ENCODE measurements around the gene HOXA11. TPM values are rescaled to one million over a fixed set of nuclear protein-coding genes. Genes with fewer than 3 reads are reported as not detected.

The HOXA11 gene
- polyA plus RNA-seq (ENCODE audit: insufficient read length in 10 of 10), result 1 to 10 TPM in 2 of 10 donors, under 1 TPM in 2, not detected in 6; 0.12 to 6.9 (median 2.4) TPM
- long read RNA-seq, donor 1, result 0 reads
- long read RNA-seq, donor 2, result 0 reads
- long read RNA-seq, donor 3, result 0 reads
- long read RNA-seq, donor 4, result 0 reads
- long read RNA-seq, donor 5, result 0 reads
- long read RNA-seq, donor 6, result 0 reads
- long read RNA-seq, donor 7, result 0 reads
- long read RNA-seq, donor 8, partial matches to known transcripts, result 0 of 2 reads
- long read RNA-seq, donor 8, other reads (novel, unspliced or antisense), result 0 of 2 reads
- long read RNA-seq, donor 9, result 0 reads

DNA sequence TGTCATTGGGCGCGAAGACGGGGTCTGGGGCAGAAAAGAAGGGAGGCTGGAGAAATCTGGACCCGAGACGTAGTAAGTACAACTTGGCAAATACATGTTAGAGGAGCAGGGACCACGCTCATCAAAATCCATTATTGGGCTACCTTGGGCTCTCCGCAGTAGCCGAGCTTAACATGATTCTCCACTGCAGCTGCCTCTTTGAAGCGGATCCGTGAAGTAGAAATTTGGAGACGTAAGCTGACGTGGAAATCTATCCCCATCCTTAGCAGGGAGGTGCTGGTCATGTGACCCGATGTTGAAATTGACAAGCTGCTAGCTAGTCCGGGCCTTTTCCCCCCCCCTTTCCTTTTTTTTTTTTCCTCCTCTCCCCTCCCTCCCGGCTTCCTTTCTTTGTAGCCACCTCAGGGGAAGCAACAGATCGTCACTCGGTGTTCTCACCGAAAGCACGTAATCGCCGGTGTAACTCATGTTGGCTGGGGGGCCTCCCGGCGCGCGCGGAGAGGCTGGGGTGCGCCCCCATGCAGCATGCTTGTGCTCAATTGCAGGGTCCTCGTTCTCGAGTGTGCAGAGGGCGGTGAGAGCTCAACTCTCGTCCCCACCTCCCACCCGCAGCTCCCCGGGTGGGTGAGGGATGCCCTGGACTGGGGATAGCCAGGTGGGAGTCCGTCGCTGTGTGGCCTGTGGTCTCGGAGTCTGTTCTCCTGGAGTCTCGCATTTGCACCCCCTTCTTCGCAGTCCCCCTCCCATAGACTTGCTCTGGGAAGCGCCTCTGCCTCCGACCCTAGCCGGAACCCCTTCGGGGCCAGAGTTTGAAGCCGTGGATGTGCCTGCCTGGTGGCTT lies at the start of gene HOXA11:
TSS of gene HOXA11 (minus strand) at position 220 of the 841 bp plus-strand sequence. CDS start at position 132, 88 bp downstream.
- peak in 1 of 3 donors; percentile 87 for DNase-seq

DNA sequence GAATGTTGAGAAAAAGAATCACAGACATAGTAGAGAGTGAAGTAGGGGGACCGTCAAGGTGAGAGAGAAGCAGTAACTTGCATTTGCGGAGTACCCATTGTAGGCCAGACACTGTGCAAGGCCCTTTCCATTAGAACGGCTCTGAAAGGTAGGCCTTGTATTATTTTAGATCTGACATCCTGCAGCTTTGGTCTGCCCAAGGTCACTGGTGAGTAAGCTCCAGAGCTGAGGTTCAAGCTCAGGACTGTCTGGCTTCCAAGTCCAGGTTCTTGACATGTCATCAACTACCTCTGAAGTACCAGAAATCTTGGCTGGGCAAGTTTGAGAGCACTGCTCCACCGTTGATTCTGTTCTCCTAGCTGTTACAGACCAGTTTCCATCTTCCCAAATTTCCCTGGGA lies 44.4 kb upstream of the HOXA11 start:
- DNase-seq, result no peak

DNA sequence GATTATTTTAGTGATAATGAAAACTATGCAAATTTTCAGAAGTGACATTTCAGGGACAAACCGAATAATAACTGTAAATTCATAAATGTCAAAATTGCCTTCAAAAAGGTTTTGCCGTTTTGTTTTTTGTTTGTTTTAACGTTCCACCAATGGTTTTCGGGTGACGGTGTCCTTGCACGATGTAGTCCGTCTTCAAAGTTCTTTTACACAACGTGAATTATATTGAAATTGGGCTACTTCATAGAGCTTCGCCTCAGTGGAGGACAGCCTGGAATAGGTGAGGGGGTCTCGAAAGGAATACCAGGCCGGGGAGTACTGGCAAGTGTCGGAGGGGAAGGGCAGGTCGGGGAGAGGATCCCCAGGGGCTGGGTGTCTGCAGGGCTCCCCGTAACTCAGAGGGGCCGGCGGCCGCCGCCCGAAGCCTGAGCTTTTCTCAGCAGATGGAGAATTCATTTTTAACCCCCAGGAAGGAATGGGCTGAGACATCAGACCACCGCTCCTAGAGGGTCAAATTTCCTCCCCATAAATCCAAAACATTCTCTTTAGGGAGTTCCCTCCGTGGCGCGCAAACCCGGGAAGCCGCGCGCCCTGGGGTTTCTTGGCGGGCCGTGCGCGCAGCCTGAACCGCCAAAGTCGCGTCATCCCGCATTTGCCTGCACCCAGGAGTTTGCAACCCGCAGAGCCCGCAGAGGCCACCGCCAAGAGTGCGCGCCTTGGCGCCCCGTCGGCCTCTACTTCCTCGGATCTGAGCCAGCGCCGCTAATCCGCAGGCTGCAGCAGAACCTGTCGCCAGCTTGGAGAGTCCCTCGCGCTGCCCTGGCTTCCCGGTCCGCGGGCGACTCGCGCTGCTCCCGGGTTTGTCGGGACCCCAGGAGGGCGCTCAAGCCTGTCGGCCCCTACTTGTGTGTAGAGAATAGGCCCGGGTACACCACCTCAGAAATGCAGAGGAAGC lies 40.2 kb upstream of the HOXA11 start:
- peak in 1 of 3 donors; percentile 55 for DNase-seq

DNA sequence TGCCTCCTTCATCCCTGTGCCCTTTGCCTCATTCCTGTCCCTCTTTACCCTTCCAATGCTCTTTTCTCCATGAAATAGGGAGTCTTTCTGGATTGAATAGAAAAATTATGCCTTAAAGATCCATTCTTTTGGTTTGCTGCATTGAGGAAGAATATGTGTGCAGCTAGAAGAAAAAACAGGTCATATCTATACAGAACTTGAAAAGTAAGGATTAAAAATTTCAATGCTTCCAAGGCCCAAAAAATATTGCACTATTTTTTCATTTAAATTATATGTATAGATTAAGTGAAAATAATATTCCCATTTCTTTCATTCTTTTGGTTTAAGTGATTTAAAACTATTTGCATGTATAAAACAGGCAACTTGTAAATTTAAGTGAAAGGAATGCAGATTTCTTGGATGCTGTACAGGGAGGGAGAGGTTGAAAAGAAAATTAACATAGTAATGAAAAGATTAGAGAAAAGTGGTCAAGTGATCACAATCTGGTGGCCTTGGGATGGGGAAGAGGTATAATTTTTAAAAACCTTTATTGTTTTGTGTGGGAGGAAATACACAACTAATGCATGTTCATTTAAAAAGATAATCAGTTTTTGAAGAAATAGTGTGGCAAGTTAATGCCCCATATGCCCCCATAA lies 39.0 kb upstream of the HOXA11 start:
- DNase-seq, result no peak

DNA sequence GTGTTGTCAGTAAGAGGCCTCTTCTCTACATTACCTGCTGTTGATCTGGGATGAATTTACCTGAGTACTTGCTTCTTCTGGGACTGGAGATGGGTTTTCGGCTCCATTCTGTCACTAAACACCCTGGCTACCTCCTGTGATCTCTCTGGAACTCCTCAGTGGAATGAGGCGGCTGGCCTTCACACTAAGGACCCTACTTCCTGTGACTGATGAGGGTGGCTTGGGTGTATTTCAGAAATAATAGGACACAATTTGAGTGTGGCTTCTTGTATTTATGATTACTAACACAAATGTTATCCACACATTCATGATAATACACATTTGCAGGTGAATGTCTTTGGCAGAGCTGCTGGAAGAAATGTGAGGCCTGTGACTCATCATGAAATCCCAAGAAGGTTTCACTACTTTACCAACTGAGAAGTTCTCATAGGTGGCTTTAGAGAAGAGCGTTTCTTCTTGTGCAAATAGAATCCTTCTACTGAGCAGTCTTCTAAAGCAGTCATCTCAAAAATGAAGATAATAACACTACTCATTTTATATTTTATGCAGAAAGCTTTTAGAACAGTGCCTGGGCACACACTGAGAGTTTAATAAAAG lies 36.3 kb upstream of the HOXA11 start:
- DNase-seq, result no peak

DNA sequence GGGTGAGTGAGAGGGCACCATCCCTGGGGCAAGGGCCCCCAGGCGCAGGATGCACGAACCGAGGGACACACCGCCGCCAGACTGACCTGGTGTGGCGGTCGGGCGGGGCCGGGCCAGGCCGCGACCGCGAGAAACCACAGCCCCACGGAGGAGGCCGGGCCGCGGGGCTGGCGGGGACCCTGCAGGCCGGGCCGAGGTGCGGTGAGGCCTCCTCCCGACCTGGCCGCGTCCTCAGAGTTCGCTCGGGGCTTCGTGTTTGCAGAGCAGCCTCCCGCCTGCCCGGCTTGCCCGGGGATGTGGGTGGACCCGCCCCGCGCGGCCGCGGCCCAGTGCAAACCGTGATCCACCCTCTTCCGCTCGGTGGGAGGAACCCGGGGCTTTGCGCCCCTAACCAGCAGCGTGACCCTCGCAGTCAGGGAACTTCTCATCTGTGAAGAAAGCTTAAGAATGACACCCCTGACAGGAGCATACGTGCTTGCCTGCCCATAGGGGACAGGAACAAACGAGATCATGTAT lies 35.5 kb upstream of the HOXA11 start:
- no peak for DNase-seq

DNA sequence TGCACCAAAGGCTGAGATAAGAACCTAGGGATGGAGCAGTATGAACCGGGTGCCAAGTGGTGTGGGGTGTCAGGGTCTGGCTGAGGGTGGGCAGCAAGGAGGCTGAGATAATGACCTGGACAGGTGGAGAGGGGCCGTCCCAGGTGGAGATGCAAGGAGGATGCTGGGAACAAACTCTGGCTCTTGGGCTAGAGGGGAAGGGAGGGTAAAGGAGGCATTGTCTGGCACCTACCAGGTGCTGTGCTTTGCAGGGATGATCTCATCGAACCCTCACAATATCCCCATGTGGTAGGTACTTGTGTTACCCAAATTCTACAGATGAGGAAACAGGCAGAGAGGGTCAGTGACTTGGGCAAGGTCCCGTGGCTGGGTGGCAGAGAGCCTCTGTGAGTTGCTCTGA lies 34.8 kb upstream of the HOXA11 start:
- DNase-seq, result no peak

DNA sequence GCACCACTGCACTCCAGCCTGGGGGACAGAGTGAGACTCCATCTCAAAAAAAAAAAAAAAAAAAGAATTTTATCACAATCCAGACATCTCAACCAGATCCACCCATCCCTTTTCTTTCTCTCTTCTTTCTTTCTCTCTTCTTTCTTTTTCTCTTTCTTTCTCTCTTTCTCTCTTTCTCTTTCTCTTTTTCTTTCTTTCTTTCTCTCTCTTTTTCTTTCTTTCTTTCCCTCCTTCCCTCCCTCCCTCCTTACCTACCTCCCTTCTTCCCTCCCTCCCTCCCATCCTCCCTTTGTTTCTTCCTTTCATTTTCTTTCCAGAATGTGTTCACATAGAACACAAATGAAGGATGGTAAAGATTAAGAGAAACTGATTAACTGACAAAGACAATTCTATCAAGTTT lies 32.9 kb upstream of the HOXA11 start:
- no peak for DNase-seq

DNA sequence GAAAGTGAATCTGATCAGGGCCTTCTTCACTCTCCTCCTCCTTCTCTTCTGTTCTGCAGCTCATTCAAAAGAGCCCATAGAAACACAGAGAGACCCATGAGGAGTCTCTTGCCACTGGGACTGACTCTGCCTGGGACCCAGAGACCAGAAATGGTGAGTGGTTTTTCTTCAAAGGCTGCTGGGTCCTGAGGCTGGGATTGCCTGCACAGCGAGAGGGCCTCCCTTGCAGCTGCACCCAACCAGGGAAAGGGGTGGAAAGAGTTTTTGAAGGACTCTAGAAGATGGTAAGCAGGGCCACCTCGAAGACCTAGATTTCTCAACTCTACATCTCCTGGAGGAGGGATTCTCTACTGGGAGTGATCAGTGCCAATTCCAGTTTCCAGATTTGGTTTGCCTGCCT lies 30.3 kb upstream of the HOXA11 start:
- DNase-seq, result no peak

DNA sequence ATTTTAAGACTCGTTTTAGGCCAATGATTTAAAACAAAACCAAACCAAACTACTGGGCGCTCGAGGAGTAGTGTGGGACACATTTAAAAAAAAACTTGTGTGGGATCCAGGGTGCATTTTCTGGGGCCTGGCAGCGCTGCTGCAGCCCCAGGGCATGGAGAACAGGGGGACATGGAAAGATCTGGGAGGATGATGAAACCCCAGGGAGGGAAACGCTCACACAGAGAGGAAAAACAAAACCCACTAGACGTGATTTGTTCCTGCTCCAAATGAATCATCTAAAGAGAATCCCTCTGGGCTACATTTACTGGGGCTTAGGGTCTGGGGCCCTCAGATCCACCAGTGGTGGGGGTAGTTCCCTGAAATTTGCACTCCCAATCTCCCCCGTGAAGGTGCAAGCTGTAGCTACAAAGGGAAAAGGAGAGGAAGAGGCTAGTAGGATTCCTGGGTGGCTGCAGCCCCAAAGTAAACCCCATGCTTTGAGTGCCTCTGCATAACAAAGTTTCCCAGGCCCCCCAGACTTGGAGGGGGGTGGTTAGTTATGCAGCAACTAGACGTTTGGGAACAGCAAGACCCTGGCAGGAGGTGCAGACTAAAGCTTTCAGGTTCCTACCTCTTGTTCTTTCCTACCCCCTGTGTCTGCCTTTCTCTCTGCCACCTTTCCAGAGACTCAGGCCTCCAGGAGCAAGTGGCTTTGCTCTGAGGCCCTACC lies 29.4 kb upstream of the HOXA11 start:
- no peak for DNase-seq

DNA sequence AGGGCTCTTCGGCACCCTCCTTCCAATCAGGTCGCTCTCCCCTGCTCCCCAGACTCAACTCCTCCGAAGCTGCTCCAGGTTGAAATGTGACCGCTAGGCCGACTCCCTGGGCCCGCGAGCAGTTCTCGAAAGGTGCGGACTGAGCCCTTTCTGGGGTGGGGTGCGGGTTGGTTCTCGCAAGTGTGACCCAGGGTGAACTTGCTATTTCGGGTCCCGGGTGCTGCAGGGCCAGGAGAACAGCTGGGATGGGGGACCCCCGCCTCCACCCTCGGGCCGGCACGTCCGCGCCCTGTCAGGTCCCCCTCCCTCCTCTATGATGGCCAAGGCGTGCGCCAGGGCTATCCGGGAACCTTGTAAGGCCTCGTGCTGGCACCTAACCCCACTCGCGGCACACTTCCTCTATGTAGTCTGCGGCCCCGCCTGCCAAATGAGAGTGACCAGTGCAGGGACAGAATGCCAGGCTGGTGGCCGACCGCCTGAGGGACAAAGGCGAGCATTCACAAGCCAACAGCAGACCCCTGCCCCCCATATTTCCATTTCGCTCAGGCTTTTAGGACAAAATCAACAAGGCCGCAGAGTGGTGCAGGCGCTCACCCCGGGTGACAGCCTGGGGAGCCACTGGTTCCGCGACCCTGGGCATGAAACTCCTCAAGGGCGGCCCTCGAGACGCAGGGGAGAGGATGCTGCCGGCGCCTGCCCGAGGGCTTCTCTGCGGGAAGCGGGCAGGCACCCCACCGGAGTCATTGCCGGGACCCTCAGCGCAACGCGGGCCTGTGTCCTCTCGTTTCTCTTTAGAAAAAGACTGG lies 28.6 kb upstream of the HOXA11 start:
- DNase-seq, result peak in 1 of 3 donors; percentile 25

DNA sequence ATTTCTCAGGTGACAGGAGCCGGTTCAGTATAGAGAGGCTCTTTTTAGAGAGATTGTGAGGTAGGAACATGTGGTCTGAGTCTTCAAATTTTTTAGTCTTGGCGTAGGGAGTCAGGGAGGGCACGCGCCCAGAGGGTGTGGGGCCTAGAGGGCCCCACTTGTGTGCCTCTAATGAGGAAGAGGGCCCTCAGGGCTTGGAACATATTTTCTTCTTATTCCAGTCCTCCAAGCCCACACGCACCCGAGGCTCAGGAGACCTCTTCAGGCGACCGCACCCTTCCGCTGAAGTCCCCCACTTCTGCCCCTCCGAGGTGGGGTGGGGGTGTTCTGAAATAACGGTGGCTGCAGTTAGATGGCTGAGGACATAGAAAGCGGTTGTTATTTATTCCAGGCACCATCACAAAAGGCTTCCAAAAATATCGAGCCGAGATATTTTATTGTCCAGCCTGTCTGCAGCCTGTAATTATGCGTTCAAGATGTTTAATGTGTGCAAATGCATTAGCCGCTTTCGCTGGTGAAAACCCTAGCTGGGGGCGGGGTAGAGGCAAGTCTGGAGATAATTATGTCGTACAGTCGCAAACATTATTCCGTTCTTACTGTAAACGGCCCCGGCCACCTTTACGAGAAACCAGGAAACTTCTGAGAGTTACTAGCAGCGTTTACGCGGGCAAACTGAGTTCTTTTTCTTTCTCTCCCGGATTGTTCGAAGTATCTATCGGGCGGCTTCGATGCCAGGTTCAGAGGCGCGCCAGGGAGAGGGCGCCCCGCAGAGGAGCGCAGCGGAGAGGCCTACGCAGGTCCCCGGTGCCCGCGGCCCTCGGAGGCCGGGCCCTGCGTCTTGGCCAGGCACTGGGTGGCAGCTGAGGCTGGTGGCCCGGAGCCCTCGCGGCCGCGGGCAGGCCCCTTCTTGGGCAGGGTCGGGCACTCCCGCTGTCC lies 27.7 kb upstream of the HOXA11 start:
- DNase-seq, result peak in 1 of 3 donors; percentile 51

DNA sequence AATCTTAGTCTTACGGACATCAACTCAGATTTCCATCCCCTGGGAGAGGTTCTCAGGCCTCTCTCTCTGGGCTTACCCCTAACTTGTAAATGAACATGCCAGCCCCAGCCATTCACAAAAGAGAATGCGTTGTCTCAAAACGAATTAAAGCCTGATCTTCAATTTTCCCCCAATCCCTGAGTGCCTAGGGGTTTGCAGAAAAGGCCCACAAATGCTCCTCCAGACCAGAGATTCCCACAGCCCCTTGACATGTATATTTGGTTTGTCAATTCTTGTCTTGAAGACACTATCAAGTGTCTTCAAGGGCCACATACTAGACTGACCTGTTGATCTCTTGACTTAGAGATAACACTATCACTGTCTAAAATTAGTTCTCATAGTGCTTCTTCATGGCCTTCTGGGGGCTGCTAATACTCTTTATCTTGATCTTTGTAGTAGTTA lies 26.8 kb upstream of the HOXA11 start:
- DNase-seq, result peak in 1 of 3 donors; percentile 59

DNA sequence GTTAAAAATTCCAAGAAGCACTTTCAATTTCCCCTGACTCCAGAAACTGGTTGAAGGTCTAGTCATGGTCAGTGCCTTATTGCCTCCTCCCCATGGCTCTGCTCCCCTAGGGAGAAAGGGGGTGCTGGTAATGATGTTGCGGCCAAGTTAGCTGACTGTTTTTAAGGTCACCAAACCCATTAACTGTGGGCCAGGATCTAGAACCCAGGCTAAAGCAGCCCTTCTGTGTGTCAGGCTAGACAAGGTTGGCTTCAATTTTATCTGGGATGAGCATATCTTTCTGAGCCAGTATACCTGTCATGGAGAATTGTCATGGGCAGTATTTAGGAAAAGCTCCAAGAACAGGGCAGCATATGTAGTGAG lies 26.0 kb upstream of the HOXA11 start:
- DNase-seq, result peak in 1 of 3 donors; percentile 36

DNA sequence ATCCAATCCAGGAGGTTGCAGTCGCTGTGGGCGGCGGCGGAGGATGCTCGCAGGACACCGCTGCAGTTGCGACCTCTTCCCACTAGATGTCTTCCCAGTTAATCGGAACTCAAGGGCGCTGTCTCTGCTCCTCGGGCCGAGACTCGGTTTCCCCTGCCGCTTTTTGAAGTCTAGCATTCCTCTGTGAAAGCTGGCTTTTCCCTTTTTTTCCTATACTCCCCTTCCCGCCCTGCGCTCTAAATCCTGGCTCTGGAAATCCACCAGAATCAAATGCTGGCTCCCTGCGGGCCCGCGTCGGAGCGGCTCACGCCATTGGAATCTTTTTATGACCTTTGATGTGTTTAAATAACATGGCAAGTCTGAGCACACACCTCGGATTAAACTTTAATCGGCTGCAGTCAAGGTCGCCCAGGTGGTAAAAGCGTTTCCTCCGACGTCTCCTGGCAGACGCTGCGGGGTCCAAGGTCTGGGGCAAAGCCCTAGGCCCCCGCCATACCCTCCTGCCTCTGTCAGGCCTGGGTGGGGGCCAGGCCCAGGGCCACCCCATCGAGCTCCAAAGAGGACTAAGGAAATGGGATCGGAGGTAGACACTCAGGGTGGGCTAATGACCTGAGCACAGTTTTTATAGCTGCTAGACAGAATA lies 25.5 kb upstream of the HOXA11 start:
- DNase-seq, result peak in 1 of 3 donors; percentile 77

DNA sequence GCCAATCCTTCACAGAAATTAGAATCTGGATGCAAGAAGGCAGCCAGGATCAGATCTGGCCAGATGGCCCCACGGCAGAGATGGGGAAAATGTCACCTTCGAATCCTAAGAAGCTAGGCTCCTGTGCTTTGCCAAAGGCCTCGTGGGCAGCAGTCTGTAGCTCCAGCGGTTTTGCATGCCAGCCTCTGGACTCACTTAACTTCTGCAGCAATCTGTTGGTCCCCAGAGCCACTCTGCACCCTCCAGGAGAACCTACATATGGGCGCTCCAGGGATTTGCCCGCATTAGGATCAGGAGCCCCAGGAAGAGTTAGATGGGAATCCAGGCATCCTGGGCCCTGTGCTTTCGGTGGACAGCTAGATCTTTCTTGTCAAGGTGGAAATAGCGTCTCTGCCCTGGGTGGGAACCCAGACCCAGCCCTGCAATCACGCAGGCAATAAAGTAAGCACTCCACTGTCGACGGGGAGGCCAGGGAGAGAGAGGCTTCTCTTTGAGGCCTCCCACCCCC lies 25.0 kb upstream of the HOXA11 start:
- DNase-seq, result no peak

DNA sequence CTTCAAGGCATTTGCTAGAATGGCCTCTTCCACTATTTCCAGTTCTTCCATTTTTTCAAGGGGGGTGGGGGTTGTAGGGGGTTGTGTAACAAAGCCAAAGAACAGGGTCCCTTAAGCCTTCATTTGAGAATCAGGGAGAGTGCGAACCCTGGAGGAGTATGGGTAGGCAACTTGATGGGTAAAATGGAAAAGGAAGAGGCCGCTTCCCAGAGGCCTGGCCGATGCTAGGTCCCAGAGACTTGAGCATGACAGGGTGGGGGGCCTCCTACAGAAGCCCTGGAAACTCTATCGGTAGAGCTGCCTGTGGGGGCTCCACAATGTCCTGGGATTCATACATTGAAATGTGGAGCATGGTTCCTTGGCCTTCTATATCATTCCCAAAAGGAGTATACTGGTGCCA lies 24.0 kb upstream of the HOXA11 start:
- no peak for DNase-seq
